ENCODE results near the gene LMF1. TPM values are rescaled to one million over a fixed set of nuclear protein-coding genes. Genes with fewer than 3 reads are reported as not detected.

The LMF1 gene
- total RNA-seq, 2 donors from 2014 or later, result 12.3 to 17.8 TPM

DNA sequence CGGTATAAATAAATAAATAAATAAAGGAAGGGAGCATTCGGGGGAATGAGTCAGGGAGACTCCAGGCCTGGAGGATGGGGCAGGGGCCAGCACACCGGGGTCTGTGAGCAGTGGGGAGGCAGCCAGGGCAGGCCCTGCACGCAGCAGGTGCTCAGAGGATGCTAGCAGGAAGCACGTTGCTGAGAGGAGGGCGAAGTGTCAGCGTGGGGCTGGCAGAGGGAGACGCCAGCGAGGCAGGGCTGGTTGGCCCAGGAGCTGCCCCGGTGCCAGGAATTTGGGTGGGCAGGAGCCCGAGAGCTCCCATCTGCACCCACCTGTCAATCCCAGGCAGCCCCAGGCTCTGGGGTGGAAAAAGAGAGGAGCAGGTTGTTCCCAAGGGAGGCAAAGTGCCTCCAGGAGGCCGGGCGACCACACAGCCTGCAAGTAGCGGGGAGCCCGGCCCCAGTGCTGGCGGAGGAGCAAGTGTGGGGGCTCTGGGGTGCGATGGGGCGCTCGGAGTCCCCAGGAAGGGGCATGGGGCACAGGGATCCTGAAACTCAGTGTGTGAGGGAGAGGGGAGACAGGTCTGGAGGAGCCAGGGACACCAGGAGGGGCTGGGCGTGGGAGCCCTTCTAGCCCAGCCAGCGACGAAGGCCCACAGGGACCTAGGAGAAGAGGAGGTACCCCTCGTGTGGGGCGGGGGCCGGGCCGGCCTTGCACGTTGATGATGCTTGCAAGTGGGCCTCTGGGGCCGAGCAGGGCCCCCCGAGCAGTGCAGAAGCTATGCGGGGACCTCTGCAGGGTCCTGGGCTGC, 38.8 kb upstream of the LMF1 start:
- no peak overlapping the region for H3K27ac Mint-ChIP-seq
- H3K4me3 Mint-ChIP-seq, result no peak overlapping the region
- ATAC-seq (replicated peaks), result no peak
- H3K36me3 Mint-ChIP-seq (ENCODE audit: low read depth), result no peaks in the 10 kb centered on the region
- no peaks in the 10 kb centered on the region for H3K9me3 Mint-ChIP-seq
- H3K27me3 Mint-ChIP-seq, result peaks cover 3% of the 10 kb centered on the region
- peaks cover 4% of the 10 kb centered on the region for H3K4me1 Mint-ChIP-seq

DNA sequence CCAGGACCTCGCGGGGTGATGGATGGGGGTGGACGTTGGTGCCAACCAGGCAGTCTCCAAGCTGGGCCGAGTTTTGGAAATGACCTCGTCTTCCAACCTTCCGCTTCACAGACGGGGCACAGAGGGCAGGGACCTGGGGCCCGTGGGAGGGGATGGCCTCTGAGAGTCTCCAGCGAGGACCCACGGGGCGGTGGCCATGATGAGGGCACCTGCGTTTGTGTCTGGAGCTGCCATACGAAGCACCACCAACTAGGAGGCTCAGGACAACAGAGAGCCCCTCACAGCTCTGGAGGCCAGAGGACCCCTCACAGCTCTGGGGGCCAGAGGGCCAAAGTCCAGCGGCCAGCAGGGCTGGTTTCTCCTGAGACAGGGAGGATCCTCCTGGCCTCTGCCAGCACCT, 37.3 kb upstream of the LMF1 start:
- Mint-ChIP-seq H3K4me3 (no peak overlapping the region), H3K27me3 (peaks cover 3% of the 10 kb centered on the region), H3K9me3 (no peaks in the 10 kb centered on the region), H3K4me1 (peaks cover 9% of the 10 kb centered on the region), H3K36me3 (ENCODE audit: low read depth) (no peaks in the 10 kb centered on the region), H3K27ac (no peak overlapping the region)
- ATAC-seq (replicated peaks), result no peak

DNA sequence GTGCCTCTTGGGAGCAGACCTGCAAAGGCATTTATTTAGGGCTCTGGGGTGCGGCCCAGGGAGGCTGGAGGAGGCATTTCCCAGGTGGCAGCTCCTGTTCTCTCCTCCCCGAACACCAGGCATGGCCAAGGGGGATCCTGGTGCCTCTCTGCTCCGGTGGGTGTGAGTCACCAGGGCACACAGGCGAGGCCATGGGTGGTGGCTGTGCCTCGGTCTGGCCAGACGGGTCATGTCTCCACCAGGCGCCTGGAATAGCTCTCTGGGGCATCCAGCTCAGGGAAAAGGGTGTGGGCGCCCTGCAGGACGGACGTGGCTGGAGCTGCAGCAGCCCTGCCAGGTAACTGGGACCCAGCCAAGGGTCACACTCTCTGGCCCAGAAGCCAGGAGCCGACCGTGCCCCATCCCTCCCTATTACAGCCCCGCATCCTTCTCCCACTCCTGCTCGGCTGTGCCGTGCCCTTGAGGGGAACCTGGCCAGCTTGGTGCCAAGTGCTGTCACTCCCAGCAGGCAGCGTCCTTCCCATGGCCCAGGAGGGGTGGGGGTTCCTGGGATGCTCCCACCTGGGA, 36.6 kb upstream of the LMF1 start:
- Mint-ChIP-seq H3K4me1 (peaks cover 13% of the 10 kb centered on the region), H3K27me3 (peaks cover 3% of the 10 kb centered on the region), H3K36me3 (ENCODE audit: low read depth) (no peaks in the 10 kb centered on the region), H3K27ac (no peak overlapping the region), H3K4me3 (no peak overlapping the region), H3K9me3 (no peaks in the 10 kb centered on the region)
- ATAC-seq (replicated peaks), result no peak

DNA sequence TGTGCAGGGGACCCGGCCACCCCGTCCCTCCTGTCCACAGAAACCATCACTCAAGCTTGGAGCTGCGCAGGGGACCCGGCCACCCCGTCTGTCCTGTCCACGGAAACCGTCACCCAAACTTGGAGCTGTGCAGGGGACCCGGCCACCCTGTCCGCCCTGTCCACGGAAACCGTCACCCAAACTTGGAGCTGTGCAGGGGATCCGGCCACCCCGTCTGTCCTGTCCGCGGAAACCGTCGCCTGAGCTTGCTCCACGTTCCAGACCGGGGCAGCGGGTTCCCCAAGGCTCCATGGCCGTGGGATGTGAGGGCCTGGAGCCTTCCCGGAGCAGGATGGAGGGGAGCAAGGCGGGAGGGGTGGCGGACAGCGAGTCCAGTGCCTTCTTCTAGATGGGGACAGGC, 36.0 kb upstream of the LMF1 start:
- H3K27ac Mint-ChIP-seq, result no peak overlapping the region
- peaks cover 3% of the 10 kb centered on the region for H3K27me3 Mint-ChIP-seq
- no peak for ATAC-seq (replicated peaks)
- H3K9me3 Mint-ChIP-seq, result no peaks in the 10 kb centered on the region
- H3K36me3 Mint-ChIP-seq (ENCODE audit: low read depth), result no peaks in the 10 kb centered on the region
- H3K4me3 Mint-ChIP-seq, result no peak overlapping the region
- peaks cover 13% of the 10 kb centered on the region for H3K4me1 Mint-ChIP-seq

DNA sequence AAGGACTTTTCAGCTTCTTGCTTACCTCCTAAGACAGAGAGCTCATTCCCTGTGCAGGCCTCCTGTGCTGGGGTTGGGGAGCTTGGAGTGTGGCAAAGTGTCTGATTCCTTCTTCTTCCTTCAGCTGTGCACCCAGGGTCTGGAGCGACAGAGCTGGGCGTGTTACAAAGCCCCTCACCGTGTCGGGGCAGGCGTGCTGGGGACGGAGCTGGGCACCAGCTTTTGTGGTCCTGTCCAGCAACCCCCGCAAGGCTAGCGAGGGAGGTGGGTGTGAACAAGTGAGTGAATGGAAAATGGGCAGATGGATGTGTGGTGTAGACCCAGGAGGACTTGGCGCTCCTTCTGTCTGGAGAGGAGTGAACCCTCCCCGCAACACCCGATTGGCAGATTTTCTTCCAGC, 34.5 kb upstream of the LMF1 start:
- no peak for ATAC-seq (replicated peaks)
- H3K4me1 Mint-ChIP-seq, result peaks cover 13% of the 10 kb centered on the region
- no peaks in the 10 kb centered on the region for H3K36me3 Mint-ChIP-seq (ENCODE audit: low read depth)
- no peaks in the 10 kb centered on the region for H3K9me3 Mint-ChIP-seq
- H3K27ac Mint-ChIP-seq, result no peak overlapping the region
- H3K4me3 Mint-ChIP-seq, result no peak overlapping the region
- H3K27me3 Mint-ChIP-seq, result no peaks in the 10 kb centered on the region

DNA sequence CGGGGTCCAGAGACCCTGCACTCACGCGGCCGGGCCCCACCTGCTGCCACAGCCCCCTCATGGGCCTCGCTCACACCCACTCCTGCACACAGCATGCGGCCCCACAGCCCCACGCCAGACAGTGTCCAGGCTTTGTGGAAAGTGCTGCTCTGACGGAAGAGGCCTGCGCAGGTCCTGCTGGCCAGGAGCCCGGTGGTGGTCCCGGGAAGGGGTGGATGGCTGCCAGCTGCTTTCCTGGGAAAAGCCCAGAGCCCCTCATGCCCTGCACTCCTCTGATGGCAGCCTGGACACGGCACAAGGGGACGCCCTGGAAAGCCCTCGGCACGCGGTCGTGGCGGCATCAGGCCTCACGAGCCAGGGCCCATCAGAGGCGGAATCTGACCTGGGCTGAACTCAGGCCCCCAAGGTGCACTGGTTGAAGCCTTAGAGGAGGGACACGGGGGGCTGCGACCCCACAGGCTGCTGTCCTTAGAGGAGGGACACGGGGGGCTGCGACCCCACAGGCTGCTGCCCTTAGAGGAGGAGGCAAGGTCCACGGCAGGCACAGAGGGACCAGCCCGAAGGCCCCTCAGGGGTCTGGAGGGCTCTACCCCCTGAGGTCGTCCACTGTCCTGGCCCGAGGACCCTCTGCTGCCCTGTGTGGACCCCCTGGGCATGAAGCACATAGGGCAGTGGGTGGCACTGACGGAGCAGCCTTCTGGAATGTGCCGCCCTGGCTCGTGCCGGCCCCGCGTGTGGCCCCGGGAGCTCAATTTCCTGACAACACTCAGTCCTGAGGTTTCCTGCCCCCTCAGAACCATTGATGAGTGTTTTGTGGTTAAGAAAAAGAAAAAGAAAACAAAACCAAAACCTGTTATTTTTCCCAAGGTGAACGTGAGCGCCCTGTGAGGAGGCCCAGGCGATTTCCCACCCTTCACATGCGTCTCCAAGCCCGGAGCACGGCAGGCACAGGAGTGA, 32.9 kb upstream of the LMF1 start:
- H3K4me1 Mint-ChIP-seq, result peaks cover 13% of the 10 kb centered on the region
- ATAC-seq (replicated peaks), result peak; percentile 76

DNA sequence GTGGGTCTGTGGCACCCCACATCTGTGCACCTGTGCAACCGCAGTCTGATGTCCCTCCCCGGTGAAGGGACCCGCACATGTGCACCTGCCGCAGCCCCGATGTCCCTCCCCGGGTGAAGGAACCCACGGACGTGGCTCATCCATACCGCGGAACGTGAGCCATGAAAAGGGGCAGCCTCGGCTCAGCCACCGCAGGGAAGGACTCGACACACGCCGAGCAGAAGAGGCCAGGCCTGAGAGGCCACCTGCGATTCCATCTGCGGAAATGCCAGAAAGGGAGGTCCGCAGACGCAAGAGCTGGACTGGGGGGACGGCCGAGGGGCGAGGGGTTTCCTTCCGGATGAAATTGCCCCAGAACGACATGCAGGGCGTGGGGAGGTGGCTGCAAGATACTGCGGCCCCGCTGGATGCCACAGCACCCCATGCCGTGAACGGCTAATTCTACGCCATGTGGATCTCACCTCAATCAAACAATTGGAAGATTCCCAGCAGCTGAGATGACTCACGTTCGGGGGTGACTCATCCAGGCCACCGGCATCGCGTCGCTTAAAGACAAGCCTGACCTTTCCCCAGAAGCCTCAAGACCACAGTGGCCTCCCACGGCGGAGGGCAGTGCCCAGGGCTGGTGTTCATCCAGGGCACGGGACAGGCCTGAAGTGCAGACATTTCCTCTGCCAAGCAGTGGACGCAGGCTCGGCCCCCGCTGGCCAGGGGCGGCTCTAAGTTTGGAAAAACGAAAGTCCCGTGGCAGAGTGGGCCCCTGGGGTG, 31.8 kb upstream of the LMF1 start:
- Mint-ChIP-seq H3K4me3 (peak overlapping the region; percentile 70), H3K9me3 (no peaks in the 10 kb centered on the region), H3K36me3 (ENCODE audit: low read depth) (no peaks in the 10 kb centered on the region), H3K27me3 (no peaks in the 10 kb centered on the region), H3K4me1 (peaks cover 18% of the 10 kb centered on the region), H3K27ac (peak overlapping the region; percentile 74)
- peak; percentile 88 for ATAC-seq (replicated peaks)

More for the DNA sequence above, 32.9 kb upstream of the LMF1 start:
- Mint-ChIP-seq H3K4me3 (peak overlapping the region; percentile 71), H3K27me3 (no peaks in the 10 kb centered on the region), H3K9me3 (no peaks in the 10 kb centered on the region), H3K36me3 (ENCODE audit: low read depth) (no peaks in the 10 kb centered on the region), H3K27ac (peak overlapping the region; percentile 83)

DNA sequence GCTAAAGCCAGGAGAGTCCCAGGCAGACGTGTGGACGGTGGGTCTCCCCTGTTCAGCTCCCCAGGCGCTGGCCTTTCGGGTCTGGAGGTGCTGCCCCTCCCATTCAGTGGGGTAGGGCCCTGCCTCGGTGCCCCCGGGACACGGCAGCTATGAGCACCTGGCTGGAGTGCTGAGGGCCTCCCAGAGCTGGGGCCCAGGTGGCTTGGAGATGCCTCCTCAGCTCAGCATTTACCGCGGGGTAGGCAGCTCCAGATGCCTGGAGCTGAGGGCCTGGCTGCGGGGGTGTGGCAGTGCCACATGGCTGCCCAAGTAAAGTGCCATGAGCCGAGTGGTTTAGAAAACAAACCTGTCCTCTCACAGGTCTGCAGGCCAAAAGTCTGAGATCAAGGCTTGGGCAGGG, 30.3 kb upstream of the LMF1 start:
- no peak overlapping the region for H3K4me3 Mint-ChIP-seq
- no peak overlapping the region for H3K27ac Mint-ChIP-seq
- peaks cover 20% of the 10 kb centered on the region for H3K4me1 Mint-ChIP-seq
- H3K36me3 Mint-ChIP-seq (ENCODE audit: low read depth), result no peaks in the 10 kb centered on the region
- no peak for ATAC-seq (replicated peaks)
- no peaks in the 10 kb centered on the region for H3K9me3 Mint-ChIP-seq
- H3K27me3 Mint-ChIP-seq, result no peaks in the 10 kb centered on the region

DNA sequence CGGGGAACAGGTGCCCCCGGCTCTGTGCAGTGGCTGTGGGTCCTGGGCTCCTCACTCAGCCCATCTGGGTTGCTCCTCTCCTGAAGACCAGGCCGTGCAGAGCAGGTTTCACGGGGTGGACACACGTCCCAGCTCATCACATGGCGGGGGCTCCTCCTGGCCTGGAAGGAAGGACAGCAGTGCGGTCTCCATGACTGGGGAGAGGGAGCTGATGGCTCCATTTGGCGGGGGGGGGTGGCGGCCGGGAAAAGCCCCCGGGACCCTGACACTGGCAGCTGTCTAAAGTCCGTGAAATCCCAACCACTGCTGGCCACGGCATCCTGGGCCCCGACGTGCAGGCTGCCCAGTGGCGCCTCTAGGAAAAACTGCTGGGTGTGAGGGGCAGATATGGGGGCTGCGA, 29.8 kb upstream of the LMF1 start:
- Mint-ChIP-seq H3K4me1 (peaks cover 23% of the 10 kb centered on the region), H3K27ac (no peak overlapping the region)

DNA sequence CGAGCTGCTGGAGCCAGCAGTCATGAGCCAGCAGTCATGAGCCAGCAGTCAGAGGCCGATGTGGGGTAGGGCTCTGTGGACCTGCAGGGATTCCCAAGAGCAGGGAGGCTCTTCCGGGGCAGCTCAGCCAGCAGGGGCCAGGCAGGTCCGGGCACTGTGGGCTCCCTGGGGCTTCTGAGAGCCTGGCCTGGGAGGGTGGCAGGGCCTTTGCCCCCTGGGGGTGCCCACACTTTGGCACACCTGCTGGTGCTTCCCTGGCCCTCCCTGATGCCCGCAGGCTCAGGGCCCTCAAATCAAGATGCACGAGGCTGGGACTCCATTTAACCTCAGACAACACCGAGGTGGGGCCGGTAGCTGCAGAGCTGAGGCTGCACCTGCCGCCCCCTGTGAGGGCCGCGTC, 28.9 kb upstream of the LMF1 start:
- Mint-ChIP-seq H3K4me1 (peaks cover 19% of the 10 kb centered on the region), H3K27me3 (no peaks in the 10 kb centered on the region), H3K27ac (no peak overlapping the region), H3K9me3 (no peaks in the 10 kb centered on the region), H3K4me3 (no peak overlapping the region), H3K36me3 (ENCODE audit: low read depth) (no peaks in the 10 kb centered on the region)
- no peak for ATAC-seq (replicated peaks)

More for the DNA sequence above, 29.8 kb upstream of the LMF1 start:
- Mint-ChIP-seq H3K27me3 (no peaks in the 10 kb centered on the region), H3K4me3 (no peak overlapping the region), H3K36me3 (ENCODE audit: low read depth) (no peaks in the 10 kb centered on the region), H3K9me3 (no peaks in the 10 kb centered on the region)
- ATAC-seq (replicated peaks), result no peak

DNA sequence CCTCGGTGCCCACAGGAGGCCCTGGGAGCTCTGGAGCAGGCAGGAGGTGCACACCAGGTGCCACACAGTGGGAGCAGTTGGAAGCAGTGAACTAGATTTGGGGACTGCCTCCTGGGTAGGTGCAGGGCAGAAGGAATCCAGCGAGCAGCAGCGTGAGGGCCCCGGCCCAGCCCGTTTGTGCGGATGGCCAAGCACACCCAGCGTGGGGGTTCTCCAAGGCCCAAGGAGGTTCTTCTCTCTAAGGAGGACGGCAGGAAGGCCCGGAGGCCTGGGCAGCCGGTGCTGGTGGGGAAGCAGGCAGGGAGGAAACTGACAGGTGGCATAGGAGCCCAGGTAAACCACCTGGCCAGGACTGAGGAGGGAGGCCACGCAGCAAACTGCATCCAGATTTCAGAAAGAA, 27.8 kb upstream of the LMF1 start:
- ATAC-seq (replicated peaks), result no peak
- peak overlapping the region; percentile 56 for H3K4me3 Mint-ChIP-seq
- no peaks in the 10 kb centered on the region for H3K36me3 Mint-ChIP-seq (ENCODE audit: low read depth)
- H3K27me3 Mint-ChIP-seq, result no peaks in the 10 kb centered on the region
- no peaks in the 10 kb centered on the region for H3K9me3 Mint-ChIP-seq
- H3K4me1 Mint-ChIP-seq, result peaks cover 14% of the 10 kb centered on the region
- H3K27ac Mint-ChIP-seq, result no peak overlapping the region

DNA sequence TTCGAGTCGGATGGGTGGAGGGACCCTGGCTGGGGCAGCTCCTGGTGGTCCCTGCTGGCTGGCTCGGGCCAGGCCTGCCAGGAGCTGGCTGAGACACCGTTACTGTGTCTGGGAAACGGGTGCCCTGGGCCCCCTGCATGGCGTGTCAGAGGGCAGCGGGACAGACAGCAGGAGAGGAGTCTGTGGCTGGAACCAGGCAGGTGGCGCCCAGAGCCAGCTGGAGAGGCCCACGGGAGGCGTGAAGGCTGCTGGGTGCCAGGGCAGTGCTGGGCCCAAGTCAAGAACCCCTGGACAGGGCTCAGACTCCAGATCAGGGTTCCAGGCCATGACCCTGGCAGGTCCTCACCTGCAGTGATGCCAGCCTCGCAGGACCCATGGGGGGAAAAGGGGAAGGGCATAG, 27.4 kb upstream of the LMF1 start:
- Mint-ChIP-seq H3K36me3 (ENCODE audit: low read depth) (no peaks in the 10 kb centered on the region), H3K4me1 (peaks cover 14% of the 10 kb centered on the region), H3K27ac (peak overlapping the region; percentile 54), H3K4me3 (peak overlapping the region; percentile 56), H3K9me3 (no peaks in the 10 kb centered on the region), H3K27me3 (no peaks in the 10 kb centered on the region)
- no peak for ATAC-seq (replicated peaks)

DNA sequence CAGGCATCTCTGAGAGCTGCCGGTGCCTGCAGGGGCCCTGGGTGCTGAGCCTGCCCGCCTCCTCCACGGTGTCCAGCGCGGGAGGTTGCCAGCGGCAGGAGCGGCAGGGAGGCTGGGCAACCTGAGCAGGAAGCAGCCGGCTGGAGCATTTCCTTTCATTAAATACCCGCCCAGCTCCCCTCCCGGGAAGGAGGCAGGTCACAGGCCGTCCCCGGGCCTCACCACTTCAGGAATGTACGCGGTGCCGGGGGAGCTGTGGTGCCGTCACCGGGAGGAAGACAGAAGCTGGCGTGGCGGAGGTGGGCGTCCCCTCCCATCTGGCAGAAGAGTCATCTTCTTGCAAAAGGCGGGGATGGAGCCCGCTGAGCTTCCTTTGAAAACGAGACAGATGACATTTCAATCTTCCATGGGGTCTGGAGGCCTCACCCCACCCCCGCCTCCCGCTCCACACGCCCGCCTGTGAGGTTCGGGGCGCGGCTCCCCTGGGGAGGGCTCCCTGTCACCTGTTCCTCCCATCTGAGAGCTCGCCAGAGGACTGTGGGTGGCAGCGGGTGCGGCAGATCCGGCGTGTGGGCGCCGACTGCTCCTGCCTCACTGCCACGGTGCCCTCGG, 26.8 kb upstream of the LMF1 start:
- Mint-ChIP-seq H3K27ac (peak overlapping the region; percentile 54), H3K36me3 (ENCODE audit: low read depth) (no peaks in the 10 kb centered on the region), H3K4me1 (peaks cover 11% of the 10 kb centered on the region), H3K9me3 (no peaks in the 10 kb centered on the region), H3K4me3 (peak overlapping the region; percentile 56), H3K27me3 (no peaks in the 10 kb centered on the region)
- ATAC-seq (replicated peaks), result peak; percentile 73

DNA sequence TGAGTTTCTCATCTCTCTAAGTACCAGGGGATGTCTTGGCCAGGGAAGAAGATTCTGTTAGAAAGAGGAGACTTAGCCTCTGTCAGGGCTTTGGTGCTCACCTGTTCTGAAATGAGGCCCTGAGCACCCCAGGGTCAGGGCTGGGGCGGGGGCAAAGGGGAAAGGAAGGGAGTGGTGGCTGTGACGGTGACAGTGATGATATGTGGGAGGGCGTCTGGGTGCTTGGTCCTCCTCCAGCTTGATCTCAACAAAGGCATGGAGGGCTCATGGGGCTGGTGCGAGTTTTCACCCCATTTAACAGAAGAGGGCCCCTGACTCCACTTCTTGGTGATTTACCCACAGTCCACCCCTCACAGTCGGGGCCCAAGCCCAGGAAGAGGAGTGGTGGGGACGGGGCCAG, 25.9 kb upstream of the LMF1 start:
- Mint-ChIP-seq H3K27me3 (no peaks in the 10 kb centered on the region), H3K36me3 (ENCODE audit: low read depth) (no peaks in the 10 kb centered on the region), H3K27ac (peak overlapping the region; percentile 61), H3K9me3 (no peaks in the 10 kb centered on the region), H3K4me1 (peaks cover 10% of the 10 kb centered on the region), H3K4me3 (peak overlapping the region; percentile 56)
- peak; percentile 8 for ATAC-seq (replicated peaks)
